Fibroblast of villous mesenchyme (primary cell): ENCODE measurements around the gene LRCH1. TPM values are rescaled to one million over a fixed set of nuclear protein-coding genes. Genes with fewer than 3 reads are reported as not detected.
"Not testable (repeated sequence)": the region's sequence is repeated elsewhere in the genome, so short reads cannot be mapped to it uniquely, and the experiment has no call there.

Source experiments
- DNase-seq: peaks from one replicate; pipeline ENCODE4 v3.0.0-alpha.2; 2010; ENCODE audit warnings: low read depth
- H3K4me3 ChIP-seq: 2 replicates; pipeline ENCODE4 v1.5.1; 2011; ENCODE audit warnings: low read depth, mild to moderate bottlenecking, low read length
- CTCF ChIP-seq: IDR thresholded peaks from 2 replicates; pipeline ENCODE4 v1.5.1; 2012; ENCODE audit warnings: low read depth, mild to moderate bottlenecking, low read length; ENCODE audit not compliant: insufficient read depth
- total RNA-seq: library from RNA; depleted of rRNA; stranded (reverse); fragments of >200 nt; gene quantifications from 2 replicates; pipeline ENCODE4 v1.2.3, GENCODE V29; 2012

LRCH1 gene
- total RNA-seq, 1 donor: 9.1 TPM

GRCh38 chr13:46761174-46761573 lies 208.2 kb downstream of the LRCH1 start:
- H3K4me3 ChIP-seq: no peak overlapping the region
- no peak for TF ChIP-seq CTCF
- no peak for DNase-seq

- TF ChIP-seq CTCF: no peak
- DNase-seq: no peak
- H3K4me3 ChIP-seq: no peak overlapping the region
Observed at GRCh38 chr13:46761866-46762265, 208.9 kb downstream of the LRCH1 start.

- not testable (repeated sequence) for H3K4me3 ChIP-seq, DNase-seq
Observed at GRCh38 chr13:46769925-46770324, 217.0 kb downstream of the LRCH1 start.

- no peak overlapping the region for H3K4me3 ChIP-seq
- DNase-seq: no peak
- TF ChIP-seq CTCF: no peak
Observed at GRCh38 chr13:46771693-46772092, 218.7 kb downstream of the LRCH1 start.

GRCh38 chr13:46773541-46773940 lies 220.6 kb downstream of the LRCH1 start:
- TF ChIP-seq CTCF: no peak
- no peak overlapping the region for H3K4me3 ChIP-seq
- peak; percentile 37 for DNase-seq

GRCh38 chr13:46775385-46776107 lies 222.6 kb downstream of the LRCH1 start:
- no peak overlapping the region for H3K4me3 ChIP-seq
- TF ChIP-seq CTCF: no peak
- no peak for DNase-seq

- H3K4me3 ChIP-seq: no peak overlapping the region
- DNase-seq: no peak
- TF ChIP-seq CTCF: no peak
Observed at GRCh38 chr13:46778095-46778494, 225.1 kb downstream of the LRCH1 start.
